NCI-H774 (cell line): ENCODE results near the gene SPAG5.
A peak's percentile ranks its signal among the peaks of the same experiment; 100 is the strongest.

Experiments used
- DNase-seq: peaks from one replicate; lab custom pipeline; 2025; lab: John Stamatoyannopoulos, UW

Gene SPAG5

GRCh38 chr17:28573521-28573920 is 25.3 kb downstream of the SPAG5 start:
- DNase-seq, result no peak

- no peak for DNase-seq
Observed at GRCh38 chr17:28573040-28573380, 25.8 kb downstream of the SPAG5 start.

GRCh38 chr17:28572259-28573039 is 26.4 kb downstream of the SPAG5 start:
- no peak for DNase-seq

GRCh38 chr17:28571361-28572122 is 27.3 kb downstream of the SPAG5 start, which contains the start of gene PIGS:
Gene PIGS (minus strand): TSS chr17:28571524. CDS start chr17:28571496, 28 bp downstream.
- peak; percentile 94 for DNase-seq

- DNase-seq, result peak; percentile 53
Observed at GRCh38 chr17:28570716-28571360, 28.0 kb downstream of the SPAG5 start.

GRCh38 chr17:28569446-28569845 is 29.4 kb downstream of the SPAG5 start:
- DNase-seq, result no peak

GRCh38 chr17:28567604-28568003 is 31.2 kb downstream of the SPAG5 start:
- DNase-seq, result no peak

GRCh38 chr17:28563475-28563874 is 35.4 kb downstream of the SPAG5 start:
- no peak for DNase-seq

- DNase-seq, result no peak
Observed at GRCh38 chr17:28555022-28555421, 43.8 kb downstream of the SPAG5 start.

GRCh38 chr17:28554565-28554964 is 44.3 kb downstream of the SPAG5 start:
- no peak for DNase-seq

GRCh38 chr17:28553000-28553505 is 45.8 kb downstream of the SPAG5 start:
- no peak for DNase-seq

- peak; percentile 79 for DNase-seq
Observed at GRCh38 chr17:28552176-28552999, 46.4 kb downstream of the SPAG5 start, which contains the start of gene UNC119. Gene UNC119 (minus strand): TSS chr17:28552624. CDS start chr17:28552557, 67 bp downstream.

- no peak for DNase-seq
Observed at GRCh38 chr17:28551421-28552175, 47.2 kb downstream of the SPAG5 start.

GRCh38 chr17:28550858-28551257 is 48.0 kb downstream of the SPAG5 start:
- no peak for DNase-seq

- DNase-seq, result no peak
Observed at GRCh38 chr17:28549236-28550132, 49.3 kb downstream of the SPAG5 start.

GRCh38 chr17:28548417-28549130 is 50.3 kb downstream of the SPAG5 start:
- no peak for DNase-seq

- DNase-seq, result peak; percentile 43
Observed at GRCh38 chr17:28547623-28548416, 51.0 kb downstream of the SPAG5 start.

- DNase-seq, result no peak
Observed at GRCh38 chr17:28547096-28547622, 51.7 kb downstream of the SPAG5 start.
